Measurements from ENCODE around the gene CSNK1G1. TPM values are rescaled to one million over a fixed set of nuclear protein-coding genes. Genes with fewer than 3 reads are reported as not detected.
"Not testable (repeated sequence)": the region's sequence is repeated elsewhere in the genome, so short reads cannot be mapped to it uniquely, and the experiment has no call there.

The CSNK1G1 gene
- total RNA-seq, 1 experiment from 2014 or later, result 18.5 TPM

- in situ Hi-C loops (cut with HindIII; ENCODE audit: low pct_unique_long_range_greater_than_20kb, low sequenced_read_pairs), result not testable (repeated sequence)
- peak; percentile 13 for DNase-seq (ENCODE audit: low read depth, low spot score)
Observed at GRCh38 chr15:64265188-64265587, 90.8 kb downstream of the CSNK1G1 start.

- in situ Hi-C loops (cut with HindIII; ENCODE audit: low pct_unique_long_range_greater_than_20kb, low sequenced_read_pairs), result no loop called here
- DNase-seq (ENCODE audit: low read depth, low spot score), result peak; percentile 52
Observed at GRCh38 chr15:64264502-64264901, 91.5 kb downstream of the CSNK1G1 start.

GRCh38 chr15:64263567-64263966 lies 92.4 kb downstream of the CSNK1G1 start:
- no peak for DNase-seq (ENCODE audit: low read depth, low spot score)
- in situ Hi-C loops (cut with HindIII; ENCODE audit: low pct_unique_long_range_greater_than_20kb, low sequenced_read_pairs), result no loop called here

DNA sequence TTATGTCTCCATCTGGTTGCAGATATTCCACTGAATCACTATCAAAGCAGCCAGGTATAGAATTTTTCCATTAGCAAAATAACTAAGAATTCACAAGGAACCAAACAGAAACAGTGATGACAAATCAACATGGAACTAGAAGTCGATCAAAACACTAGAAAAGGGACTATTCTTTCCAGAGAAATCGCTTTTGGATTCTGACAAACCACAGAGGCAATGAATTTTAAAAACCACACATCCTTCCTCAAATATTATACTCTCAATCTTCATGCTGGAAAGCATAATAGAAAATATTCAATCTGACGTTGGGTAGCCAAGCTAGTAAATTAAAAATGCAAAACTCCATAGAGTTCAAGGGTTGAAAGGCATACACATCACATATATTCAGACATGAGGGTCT lies 99.9 kb downstream of the CSNK1G1 start:
- no peak for DNase-seq (ENCODE audit: low read depth, low spot score)
- in situ Hi-C loops (cut with HindIII; ENCODE audit: low pct_unique_long_range_greater_than_20kb, low sequenced_read_pairs), result no loop called here

DNA sequence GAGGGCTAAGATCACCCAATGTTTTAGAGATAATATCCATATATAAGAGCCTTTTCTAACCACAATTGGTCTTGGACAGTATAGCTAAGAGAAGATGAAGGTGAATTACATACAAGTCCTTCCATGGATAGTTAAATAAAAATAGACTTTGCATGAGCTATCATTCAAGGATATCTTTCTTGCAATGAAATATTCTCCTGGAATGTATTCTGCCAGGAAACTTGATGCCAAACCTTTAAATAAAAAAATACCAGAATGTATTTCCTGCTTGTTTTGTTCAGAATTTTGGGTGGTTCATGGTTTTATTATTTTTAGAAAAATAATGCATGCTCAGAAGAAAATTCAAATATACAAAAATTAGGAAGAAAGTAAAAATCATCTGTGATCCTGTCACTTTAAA lies 104.3 kb downstream of the CSNK1G1 start:
- DNase-seq (ENCODE audit: low read depth, low spot score), result no peak
- in situ Hi-C loops (cut with HindIII; ENCODE audit: low pct_unique_long_range_greater_than_20kb, low sequenced_read_pairs), result no loop called here

DNA sequence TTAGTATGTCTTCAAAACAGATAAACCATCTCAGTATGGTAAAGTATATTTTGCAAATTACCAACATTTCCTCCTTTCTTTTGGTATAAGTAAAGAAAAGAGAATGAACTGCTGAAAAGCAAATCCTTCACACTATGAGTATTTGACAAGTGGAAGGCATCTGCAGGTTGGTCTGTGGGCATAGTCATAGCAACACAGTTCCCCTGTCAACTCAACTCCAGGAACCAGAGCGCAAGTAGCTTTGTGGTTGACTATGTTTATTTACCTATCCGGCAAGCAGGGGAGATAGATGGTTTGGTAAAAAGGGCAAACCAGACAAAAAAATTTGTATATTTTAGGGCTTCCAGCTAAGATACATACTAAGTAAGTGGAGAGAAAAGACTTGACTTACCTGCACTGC lies 104.9 kb downstream of the CSNK1G1 start:
- DNase-seq (ENCODE audit: low read depth, low spot score), result no peak
- in situ Hi-C loops (cut with HindIII; ENCODE audit: low pct_unique_long_range_greater_than_20kb, low sequenced_read_pairs), result no loop called here

DNA sequence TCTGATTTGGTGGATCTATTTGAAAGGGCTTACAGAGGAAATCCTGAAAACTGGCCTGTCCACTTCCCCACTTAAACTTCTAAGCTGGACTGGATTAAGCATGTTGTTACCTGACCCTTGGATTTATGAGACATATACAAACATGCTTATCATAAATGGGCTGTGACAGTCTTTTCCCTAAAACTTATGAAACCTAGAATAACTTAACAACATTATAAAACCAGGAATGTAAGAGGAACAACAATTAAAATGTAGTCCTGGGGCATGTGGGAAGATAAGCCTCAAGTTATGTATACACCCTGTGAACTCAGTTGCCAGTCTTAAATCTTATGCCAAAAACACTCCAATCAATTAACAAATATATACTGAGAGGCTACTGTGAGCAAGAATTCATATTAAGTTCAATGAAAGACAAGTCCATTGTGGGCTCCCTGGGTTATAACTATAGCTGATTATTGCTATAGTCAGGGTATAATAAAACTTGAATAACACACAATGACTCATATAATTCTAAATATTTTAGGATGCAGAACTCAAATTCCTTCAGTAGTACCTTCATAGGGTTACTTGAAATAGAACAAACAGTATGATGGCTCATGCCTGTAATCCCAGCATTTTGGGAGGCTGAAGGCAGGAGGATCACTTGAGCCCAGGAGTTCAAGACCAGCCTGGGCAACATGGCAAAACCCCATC lies 105.9 kb downstream of the CSNK1G1 start:
- DNase-seq (ENCODE audit: low read depth, low spot score), result no peak
- in situ Hi-C loops (cut with HindIII; ENCODE audit: low pct_unique_long_range_greater_than_20kb, low sequenced_read_pairs), result no loop called here

GRCh38 chr15:64249406-64249805 lies 106.6 kb downstream of the CSNK1G1 start:
- in situ Hi-C loops (cut with HindIII; ENCODE audit: low pct_unique_long_range_greater_than_20kb, low sequenced_read_pairs), result no loop called here
- DNase-seq (ENCODE audit: low read depth, low spot score), result no peak

- in situ Hi-C loops (cut with HindIII; ENCODE audit: low pct_unique_long_range_greater_than_20kb, low sequenced_read_pairs), result no loop called here
Observed at GRCh38 chr15:64247906-64248541, 107.9 kb downstream of the CSNK1G1 start.

DNA sequence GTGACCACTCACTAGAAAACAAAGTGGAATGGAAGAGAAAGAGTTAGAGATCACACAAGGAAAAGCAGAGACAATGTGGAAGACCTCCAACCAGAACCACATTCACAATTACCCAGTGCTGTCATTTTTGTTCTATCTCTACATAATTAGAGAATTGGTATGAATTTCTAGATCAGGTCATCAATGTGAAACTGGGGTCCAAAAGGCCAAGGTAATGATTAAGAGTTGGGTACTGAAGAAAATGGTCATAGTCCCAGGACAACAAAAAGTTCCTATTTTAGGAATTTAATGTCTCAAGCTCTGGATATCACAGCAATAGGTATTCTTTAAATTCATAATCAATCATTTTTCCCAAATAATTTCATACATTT lies 108.5 kb downstream of the CSNK1G1 start:
- in situ Hi-C loops (cut with HindIII; ENCODE audit: low pct_unique_long_range_greater_than_20kb, low sequenced_read_pairs), result no loop called here
- DNase-seq (ENCODE audit: low read depth, low spot score), result no peak

More at GRCh38 chr15:64247906-64248541, 107.9 kb downstream of the CSNK1G1 start:
- DNase-seq (ENCODE audit: low read depth, low spot score), result peak; percentile 91

DNA sequence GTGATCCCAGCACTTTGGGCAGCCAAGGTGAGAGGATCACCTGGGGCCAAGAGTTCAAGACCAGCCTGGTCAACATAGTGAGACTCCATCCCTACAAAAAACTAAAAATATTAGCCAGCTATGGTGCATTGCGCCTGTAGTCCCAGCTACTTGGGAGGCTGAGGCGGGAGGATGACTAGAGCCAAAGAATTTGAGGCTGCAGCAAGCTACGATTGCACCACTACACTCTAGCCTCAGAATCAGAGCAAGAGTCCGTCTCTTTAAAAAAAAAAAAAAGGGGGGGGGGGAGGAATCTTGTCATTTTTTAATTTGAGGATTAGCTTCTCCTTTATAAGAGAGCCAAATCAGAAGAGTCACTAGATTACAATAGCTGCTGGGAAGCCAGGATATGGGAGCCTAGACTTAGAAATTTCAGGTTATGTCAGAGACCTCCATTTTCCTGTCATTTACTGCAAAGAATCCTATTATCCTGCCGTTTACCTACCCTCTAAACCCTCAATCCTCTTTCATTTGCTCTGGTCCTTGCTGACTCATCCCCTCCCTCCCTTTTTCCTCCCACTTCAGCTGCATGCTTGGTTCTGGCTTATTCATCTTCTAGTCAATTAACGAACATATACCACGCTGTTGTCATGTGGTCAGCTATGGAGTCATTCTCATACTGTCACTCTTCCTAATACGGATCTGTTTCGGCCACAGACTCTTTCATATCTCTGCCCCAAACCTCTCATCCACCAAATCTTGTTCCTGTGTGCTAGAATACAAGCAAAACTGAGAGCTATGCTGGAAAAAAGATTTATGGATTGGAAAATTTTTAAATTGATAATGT lies 109.4 kb downstream of the CSNK1G1 start:
- DNase-seq (ENCODE audit: low read depth, low spot score), result peak; percentile 95
- in situ Hi-C loops (cut with HindIII; ENCODE audit: low pct_unique_long_range_greater_than_20kb, low sequenced_read_pairs), result no loop called here

DNA sequence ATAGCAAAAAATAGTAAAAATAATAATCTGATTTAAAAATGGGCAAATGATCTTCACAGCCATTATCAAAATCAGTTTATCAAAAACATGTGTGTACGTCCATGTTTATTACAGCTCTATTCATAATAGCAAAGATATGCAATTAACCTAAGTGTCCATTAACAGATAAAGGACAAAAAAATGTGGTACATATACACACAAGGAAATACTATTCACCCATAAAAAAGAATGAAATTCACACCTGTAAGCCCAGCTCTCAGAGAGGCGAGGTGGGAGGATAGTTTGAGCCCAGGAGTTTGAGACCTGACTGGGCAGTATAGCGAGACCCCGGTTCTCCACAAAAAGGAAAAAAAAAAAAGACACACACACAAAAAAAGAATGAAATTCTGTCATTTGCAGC lies 110.6 kb downstream of the CSNK1G1 start:
- no peak for DNase-seq (ENCODE audit: low read depth, low spot score)
- in situ Hi-C loops (cut with HindIII; ENCODE audit: low pct_unique_long_range_greater_than_20kb, low sequenced_read_pairs), result no loop called here

DNA sequence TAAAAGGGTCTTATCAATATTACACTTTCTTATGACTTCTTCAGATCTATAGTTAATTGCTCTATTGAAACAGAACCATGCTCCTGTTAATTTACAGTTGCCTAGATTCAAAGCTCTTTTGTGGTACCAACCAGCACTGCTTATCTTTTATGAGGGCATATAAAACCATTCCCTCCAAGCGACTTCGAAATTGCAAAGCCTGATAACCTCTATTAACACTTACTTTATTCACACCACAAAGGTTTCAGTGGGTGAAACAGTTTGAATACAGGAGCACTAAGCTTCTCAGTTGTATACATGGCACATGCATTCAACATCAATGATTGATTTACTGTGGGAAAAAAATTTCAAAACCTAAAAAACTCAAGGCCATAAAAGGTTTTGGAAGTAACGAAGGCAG lies 118.3 kb downstream of the CSNK1G1 start:
- in situ Hi-C loops (cut with HindIII; ENCODE audit: low pct_unique_long_range_greater_than_20kb, low sequenced_read_pairs), result no loop called here
- DNase-seq (ENCODE audit: low read depth, low spot score), result no peak

- in situ Hi-C loops (cut with HindIII; ENCODE audit: low pct_unique_long_range_greater_than_20kb, low sequenced_read_pairs), result no loop called here
- no peak for DNase-seq (ENCODE audit: low read depth, low spot score)
Observed at GRCh38 chr15:64236156-64236894, 119.6 kb downstream of the CSNK1G1 start.

GRCh38 chr15:64235552-64235951 lies 120.4 kb downstream of the CSNK1G1 start:
- in situ Hi-C loops (cut with HindIII; ENCODE audit: low pct_unique_long_range_greater_than_20kb, low sequenced_read_pairs), result no loop called here
- no peak for DNase-seq (ENCODE audit: low read depth, low spot score)

DNA sequence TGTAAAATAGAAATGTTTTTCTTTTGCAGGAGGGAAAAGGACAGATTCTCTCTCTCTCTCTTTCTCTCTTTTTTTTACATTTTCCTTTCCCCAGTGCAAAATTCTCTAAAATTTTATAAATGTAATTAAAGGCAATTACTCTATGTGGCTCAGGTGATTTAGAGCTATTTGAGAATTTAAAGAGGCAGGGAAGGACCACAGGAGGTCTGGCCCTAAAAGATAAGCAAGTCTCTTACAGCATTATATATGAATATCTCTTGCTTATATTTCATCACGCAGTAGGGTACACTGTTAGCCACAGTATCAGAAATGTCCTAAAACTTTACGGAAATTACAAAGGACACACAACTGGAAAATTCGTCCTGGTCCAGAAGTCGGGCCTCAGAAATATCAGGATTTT lies 122.7 kb downstream of the CSNK1G1 start:
- in situ Hi-C loops (cut with HindIII; ENCODE audit: low pct_unique_long_range_greater_than_20kb, low sequenced_read_pairs), result no loop called here
- DNase-seq (ENCODE audit: low read depth, low spot score), result no peak

- no peak for DNase-seq (ENCODE audit: low read depth, low spot score)
- in situ Hi-C loops (cut with HindIII; ENCODE audit: low pct_unique_long_range_greater_than_20kb, low sequenced_read_pairs), result no loop called here
Observed at GRCh38 chr15:64232400-64232799, 123.6 kb downstream of the CSNK1G1 start.

DNA sequence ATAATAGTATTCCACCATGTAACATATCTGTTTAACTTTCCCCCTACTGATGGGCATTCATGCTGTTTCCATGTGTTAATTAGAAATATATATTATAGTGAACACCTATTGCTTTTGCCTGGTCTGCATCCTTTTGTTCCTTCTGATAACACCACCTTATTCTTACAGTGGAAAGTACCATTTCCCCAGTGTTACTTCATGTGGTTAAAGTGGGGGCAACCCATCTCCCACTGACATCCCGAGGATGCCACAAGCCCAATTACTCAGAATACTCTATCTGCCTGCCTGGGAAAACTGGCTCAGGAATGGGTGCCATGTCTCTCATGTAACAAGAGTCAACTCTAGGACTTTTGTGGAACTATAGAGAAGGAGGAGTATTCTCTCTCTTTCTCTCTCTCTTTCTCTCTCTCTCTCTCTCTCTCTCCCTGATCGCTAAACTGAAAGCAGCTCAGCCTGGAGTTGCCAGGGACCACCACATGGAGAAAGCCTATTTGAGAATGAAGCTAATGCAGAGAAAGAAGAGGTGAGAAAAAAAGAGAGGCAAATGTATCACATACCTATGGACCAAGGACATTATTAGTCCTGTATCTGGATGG lies 126.7 kb downstream of the CSNK1G1 start:
- in situ Hi-C loops (cut with HindIII; ENCODE audit: low pct_unique_long_range_greater_than_20kb, low sequenced_read_pairs), result no loop called here
- DNase-seq (ENCODE audit: low read depth, low spot score), result no peak

All from SK-MEL-5 (cell line).